Activated B cell treated with CpG ODN at 0.5 μM for 24 hours (primary cell): ENCODE measurements around the gene SPOCK1. TPM values are rescaled to one million over a fixed set of nuclear protein-coding genes. Genes with fewer than 3 reads are reported as not detected.

ENCODE experiments used
- ATAC-seq: fragments of 200-7000 bp; cut with Tn5 transposase; one replicate; pipeline ENCODE4 v1.10.0; 2021; ENCODE audit warnings: low read depth, mild to moderate bottlenecking, moderate library complexity
- CTCF ChIA-PET: fragments of 350-600 bp; sonication (Branson Sonifier 250); formaldehyde crosslinking; loops from one replicate; lab custom pipeline; 2021; ENCODE audit warnings: antibody characterized with exemption; lab: Charles Lee
- POLR2A ChIA-PET: fragments of 350-600 bp; sonication (Branson Sonifier 250); formaldehyde crosslinking; loops from one replicate; lab custom pipeline; 2021; ENCODE audit warnings: antibody characterized with exemption; lab: Charles Lee
- DNase-seq: peaks from one replicate; pipeline ENCODE4 v3.0.0; 2022
- H3K27ac Mint-ChIP-seq: one replicate; pipeline ENCODE4 v1.8.0; 2020; ENCODE audit warnings: mixed read lengths
- H3K27me3 Mint-ChIP-seq: one replicate; pipeline ENCODE4 v1.8.0; 2021; ENCODE audit warnings: mixed read lengths
- H3K36me3 Mint-ChIP-seq: one replicate; pipeline ENCODE4 v1.8.0; 2021; ENCODE audit warnings: low read depth, mixed read lengths
- H3K4me1 Mint-ChIP-seq: one replicate; pipeline ENCODE4 v1.8.0; 2021; ENCODE audit warnings: mixed read lengths
- H3K4me3 Mint-ChIP-seq: one replicate; pipeline ENCODE4 v1.8.0; 2020; ENCODE audit warnings: mild to moderate bottlenecking, mixed read lengths
- H3K9me3 Mint-ChIP-seq: one replicate; pipeline ENCODE4 v1.8.0; 2020; ENCODE audit warnings: mixed read lengths
- CTCF ChIP-seq: fragments of 200-600 bp; IDR thresholded peaks from one replicate; pipeline ENCODE4 v1.8.0; 2022; ENCODE audit warnings: antibody characterized with exemption, mild to moderate bottlenecking
- intact Hi-C: fragments of 100-400 bp; cut with micrococcal nuclease; formaldehyde crosslinking; loops from one replicate; pipeline ENCODE4 v1.15.1; 2024
- total RNA-seq: library from RNA; stranded (reverse); gene quantifications from 2 replicates; pipeline ENCODE4 v1.2.3, GENCODE V29; 2022

SPOCK1 gene
- total RNA-seq, 1 donor from 2014 or later, result not detected

- H3K9me3 Mint-ChIP-seq, result no peaks in the 10 kb centered on the region
- H3K4me3 Mint-ChIP-seq, result no peak overlapping the region
- ChIA-PET CTCF (no interaction called here), POLR2A (no interaction called here)
- ATAC-seq (no peak), DNase-seq (no peak)
- H3K27me3 Mint-ChIP-seq, result peaks cover 2% of the 10 kb centered on the region
- H3K36me3 Mint-ChIP-seq, result no peaks in the 10 kb centered on the region
- no peak for TF ChIP-seq CTCF
- H3K4me1 Mint-ChIP-seq, result no peaks in the 10 kb centered on the region
- no peak overlapping the region for H3K27ac Mint-ChIP-seq
- intact Hi-C loops, result no loop called here
Observed at GRCh38 chr5:137226081-137226480, 273.0 kb downstream of the SPOCK1 start.

- Mint-ChIP-seq H3K36me3 (no peaks in the 10 kb centered on the region), H3K4me3 (no peak overlapping the region), H3K27me3 (peaks cover 4% of the 10 kb centered on the region), H3K27ac (no peak overlapping the region), H3K4me1 (no peaks in the 10 kb centered on the region), H3K9me3 (no peaks in the 10 kb centered on the region)
- ChIA-PET POLR2A (no interaction called here), CTCF (interaction anchor here (0.5 kb wide), 1 partner anchor 498 kb away, joined by 3 read pairs; no protein-coding TSS in a partner anchor)
- no peak for TF ChIP-seq CTCF
- intact Hi-C loops, result no loop called here
- ATAC-seq (no peak), DNase-seq (no peak)
Observed at GRCh38 chr5:137223324-137224295, 275.5 kb downstream of the SPOCK1 start.

- TF ChIP-seq CTCF, result no peak
- Mint-ChIP-seq H3K9me3 (no peaks in the 10 kb centered on the region), H3K4me3 (no peak overlapping the region), H3K27me3 (peaks cover 4% of the 10 kb centered on the region), H3K27ac (no peak overlapping the region), H3K36me3 (no peaks in the 10 kb centered on the region), H3K4me1 (no peaks in the 10 kb centered on the region)
- CTCF ChIA-PET, result no interaction called here
- POLR2A ChIA-PET, result no interaction called here
- intact Hi-C loops, result no loop called here
- ATAC-seq (no peak), DNase-seq (no peak)
Observed at GRCh38 chr5:137221943-137222342, 277.2 kb downstream of the SPOCK1 start.

GRCh38 chr5:137220523-137220927 lies 278.6 kb downstream of the SPOCK1 start:
- Mint-ChIP-seq H3K27ac (no peak overlapping the region), H3K4me1 (no peaks in the 10 kb centered on the region), H3K4me3 (no peak overlapping the region), H3K27me3 (peaks cover 4% of the 10 kb centered on the region), H3K36me3 (no peaks in the 10 kb centered on the region), H3K9me3 (no peaks in the 10 kb centered on the region)
- intact Hi-C loops, result no loop called here
- ATAC-seq, result no peak
- no peak for TF ChIP-seq CTCF
- DNase-seq, result no peak
- ChIA-PET CTCF (no interaction called here), POLR2A (no interaction called here)

GRCh38 chr5:137218896-137219295 lies 280.2 kb downstream of the SPOCK1 start:
- H3K9me3 Mint-ChIP-seq, result no peaks in the 10 kb centered on the region

More at GRCh38 chr5:137218896-137219295, 280.2 kb downstream of the SPOCK1 start:
- ATAC-seq (no peak), DNase-seq (no peak)
- ChIA-PET POLR2A (no interaction called here), CTCF (no interaction called here)
- no peak for TF ChIP-seq CTCF
- H3K4me3 Mint-ChIP-seq, result no peak overlapping the region
- peaks cover 4% of the 10 kb centered on the region for H3K27me3 Mint-ChIP-seq
- no peak overlapping the region for H3K27ac Mint-ChIP-seq
- no peaks in the 10 kb centered on the region for H3K36me3 Mint-ChIP-seq
- H3K4me1 Mint-ChIP-seq, result no peaks in the 10 kb centered on the region
- intact Hi-C loops, result no loop called here
